ENCODE measurements around the gene FBLL1. TPM values are rescaled to one million over a fixed set of nuclear protein-coding genes. Genes with fewer than 3 reads are reported as not detected.
"Not testable (repeated sequence)": the region's sequence is repeated elsewhere in the genome, so short reads cannot be mapped to it uniquely, and the experiment has no call there.

The FBLL1 gene
- total RNA-seq, 4 donors from 2014 or later, result 0.29 to 0.33 TPM; not detected in 2

DNA sequence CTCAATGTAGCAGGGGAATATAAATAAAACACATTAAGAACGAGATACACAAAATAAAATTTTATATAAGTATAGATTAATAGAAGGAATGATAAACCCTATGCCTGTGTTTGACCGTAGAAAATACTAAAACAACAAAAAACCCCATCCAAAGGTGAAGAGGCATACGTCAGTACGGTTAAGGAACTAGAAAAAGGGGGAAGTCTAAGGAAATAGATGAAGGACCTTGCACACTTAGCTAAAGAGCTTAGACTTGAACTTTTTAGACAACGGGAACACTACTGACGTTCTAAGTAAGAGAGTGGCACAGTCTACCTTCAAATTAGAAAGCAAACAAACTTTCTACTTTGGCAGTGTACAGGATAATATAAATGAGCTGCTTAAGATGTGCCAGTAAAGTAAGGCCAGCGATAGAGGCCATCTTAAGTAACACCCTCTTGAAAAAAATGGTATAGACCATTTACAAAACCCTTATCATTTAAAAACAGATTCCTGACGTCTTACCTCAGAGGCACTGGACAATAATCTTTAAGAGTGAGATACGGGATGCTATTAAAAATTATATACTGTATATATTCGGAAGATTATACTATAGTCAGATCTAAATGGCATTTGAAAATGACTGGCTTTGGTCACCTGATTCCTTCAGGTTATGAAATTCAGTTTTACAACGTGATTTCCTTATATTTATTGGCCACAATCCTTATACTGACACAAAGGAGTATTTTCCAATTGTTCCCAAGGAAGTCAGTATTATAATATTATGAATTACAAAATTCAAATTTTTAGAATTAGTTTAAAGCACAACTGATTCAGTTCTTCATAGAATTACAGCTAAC is 41.6 kb downstream of the FBLL1 start:
- H3K9me3 ChIP-seq, result no peaks in the 10 kb centered on the region
- H3K4me1 ChIP-seq, result peaks cover 4 to 29% (median 13%) of the 10 kb centered on the region in 4 donors
- intact Hi-C loops (cut with DNase I), result no loop called here
- H3K36me3 ChIP-seq, result peaks cover 0 to 28% (median 18%) of the 10 kb centered on the region in 4 donors
- H3K4me3 ChIP-seq, result no peak overlapping the region
- no peak for TF ChIP-seq POLR2A (IDR thresholded peaks at IDR 0.05; ENCODE audit: low read depth)
- H3K27me3 ChIP-seq, result no peaks in the 10 kb centered on the region
- no peak for DNase-seq (ENCODE audit: extremely low spot score)
- WGBS, result 85% methylated on average over 11 of the region's 11 CpGs
- H3K27ac ChIP-seq (replicated peaks in 1 of 4), result no peak overlapping the region

DNA sequence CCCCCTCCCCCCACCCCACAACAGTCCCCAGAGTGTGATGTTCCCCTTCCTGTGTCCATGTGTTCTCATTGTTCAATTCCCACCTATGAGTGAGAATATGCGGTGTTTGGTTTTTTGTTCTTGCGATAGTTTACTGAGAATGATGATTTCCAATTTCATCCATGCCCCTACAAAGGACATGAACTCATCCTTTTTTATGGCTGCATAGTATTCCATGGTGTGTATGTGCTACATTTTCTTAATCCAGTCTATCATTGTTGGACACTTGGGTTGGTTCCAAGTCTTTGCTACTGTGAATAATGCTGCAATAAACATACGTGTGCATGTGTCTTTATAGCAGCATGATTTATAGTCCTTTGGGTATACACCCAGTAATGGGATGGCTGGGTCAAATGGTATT is 44.6 kb downstream of the FBLL1 start:
- DNase-seq (ENCODE audit: extremely low spot score); H3K27ac ChIP-seq (replicated peaks in 1 of 4); H3K36me3 ChIP-seq; H3K9me3 ChIP-seq; intact Hi-C loops (cut with DNase I); H3K4me3 ChIP-seq; H3K27me3 ChIP-seq: not testable (repeated sequence)
- peaks cover 22 to 55% (median 30%) of the 10 kb centered on the region in 4 donors for H3K4me1 ChIP-seq
- WGBS, result 90% methylated on average over 3 of the region's 3 CpGs

DNA sequence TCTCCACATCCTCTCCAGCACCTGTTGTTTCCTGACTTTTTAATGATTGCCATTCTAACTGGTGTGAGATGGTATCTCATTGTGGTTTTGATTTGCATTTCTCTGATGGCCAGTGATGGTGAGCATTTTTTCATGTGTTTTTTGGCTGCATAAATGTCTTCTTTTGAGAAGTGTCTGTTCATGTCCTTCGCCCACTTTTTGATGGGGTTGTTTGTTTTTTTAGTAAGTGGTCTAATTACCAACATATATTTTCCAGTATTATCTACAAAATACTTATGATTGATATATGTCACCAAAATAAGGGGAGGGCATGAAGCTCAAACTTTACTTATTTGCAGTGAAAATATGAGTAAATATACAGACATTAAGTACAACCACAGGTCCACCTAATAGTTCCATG is 45.1 kb downstream of the FBLL1 start:
- H3K9me3 ChIP-seq; DNase-seq (ENCODE audit: extremely low spot score); intact Hi-C loops (cut with DNase I); H3K27ac ChIP-seq (replicated peaks in 1 of 4); H3K4me3 ChIP-seq; H3K27me3 ChIP-seq; H3K36me3 ChIP-seq: not testable (repeated sequence)
- H3K4me1 ChIP-seq, result peaks cover 22 to 55% (median 30%) of the 10 kb centered on the region in 4 donors
- WGBS, result 100% methylated on average over 1 of the region's 1 CpG

DNA sequence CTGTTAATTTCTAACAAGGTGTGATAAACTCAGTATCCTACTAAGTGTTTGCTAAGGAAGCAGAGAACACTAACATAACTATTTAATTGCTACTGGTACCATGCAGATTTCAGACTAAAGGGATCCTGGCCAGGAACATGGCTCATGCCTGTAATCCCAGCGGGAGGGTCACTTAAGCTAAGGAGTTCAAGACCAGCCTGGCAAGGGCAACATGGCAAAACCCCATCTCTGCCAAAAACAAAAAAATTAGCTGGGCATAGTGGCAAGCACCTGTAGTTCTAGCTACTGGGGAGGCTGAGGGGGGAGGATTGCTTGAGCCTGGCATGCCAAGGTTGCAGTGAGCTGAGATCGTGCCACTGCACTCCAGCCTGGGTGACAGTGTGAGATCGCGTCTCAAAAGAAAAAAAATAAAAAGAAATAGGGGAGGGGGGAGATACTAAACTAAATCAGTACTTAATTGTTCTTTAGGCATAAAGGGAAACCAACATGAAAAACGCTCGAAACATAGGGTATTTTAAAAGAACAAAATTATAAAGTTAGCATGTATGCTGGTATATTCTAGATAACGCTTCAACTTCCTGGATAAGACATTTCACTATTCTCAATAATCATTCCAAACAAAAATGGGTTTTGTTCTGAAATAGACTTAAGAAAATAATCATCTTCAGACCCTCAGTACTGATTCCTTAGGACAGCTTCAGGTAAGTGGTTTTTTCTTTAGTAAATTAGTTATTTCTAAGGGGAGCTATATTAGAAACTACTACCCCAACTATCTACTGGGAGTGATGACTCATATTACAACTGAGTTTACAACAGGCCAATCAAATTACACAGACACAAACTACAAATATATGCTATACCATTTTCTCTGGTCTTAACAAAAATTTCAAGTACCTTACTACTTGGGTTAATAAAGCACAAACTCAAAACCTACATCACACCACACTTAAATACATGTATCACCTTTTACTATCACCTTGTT is 46.6 kb downstream of the FBLL1 start:
- Histone ChIP-seq H3K9me3 (no peaks in the 10 kb centered on the region), H3K4me3 (no peak overlapping the region), H3K27ac (replicated peaks in 1 of 4) (no peak overlapping the region), H3K4me1 (peaks cover 28 to 59% (median 35%) of the 10 kb centered on the region in 4 donors), H3K27me3 (no peaks in the 10 kb centered on the region), H3K36me3 (no peaks in the 10 kb centered on the region)
- WGBS, result 86% methylated on average over 7 of the region's 7 CpGs
- DNase-seq (ENCODE audit: extremely low spot score), result no peak
- intact Hi-C loops (cut with DNase I), result loop anchor here (5.0 kb wide), 1 partner anchor 88 kb away; the partner anchor contains the start of gene RARS1
- no peak for TF ChIP-seq POLR2AphosphoS5 (IDR thresholded peaks at IDR 0.05)
- TF ChIP-seq, protein P1, sequence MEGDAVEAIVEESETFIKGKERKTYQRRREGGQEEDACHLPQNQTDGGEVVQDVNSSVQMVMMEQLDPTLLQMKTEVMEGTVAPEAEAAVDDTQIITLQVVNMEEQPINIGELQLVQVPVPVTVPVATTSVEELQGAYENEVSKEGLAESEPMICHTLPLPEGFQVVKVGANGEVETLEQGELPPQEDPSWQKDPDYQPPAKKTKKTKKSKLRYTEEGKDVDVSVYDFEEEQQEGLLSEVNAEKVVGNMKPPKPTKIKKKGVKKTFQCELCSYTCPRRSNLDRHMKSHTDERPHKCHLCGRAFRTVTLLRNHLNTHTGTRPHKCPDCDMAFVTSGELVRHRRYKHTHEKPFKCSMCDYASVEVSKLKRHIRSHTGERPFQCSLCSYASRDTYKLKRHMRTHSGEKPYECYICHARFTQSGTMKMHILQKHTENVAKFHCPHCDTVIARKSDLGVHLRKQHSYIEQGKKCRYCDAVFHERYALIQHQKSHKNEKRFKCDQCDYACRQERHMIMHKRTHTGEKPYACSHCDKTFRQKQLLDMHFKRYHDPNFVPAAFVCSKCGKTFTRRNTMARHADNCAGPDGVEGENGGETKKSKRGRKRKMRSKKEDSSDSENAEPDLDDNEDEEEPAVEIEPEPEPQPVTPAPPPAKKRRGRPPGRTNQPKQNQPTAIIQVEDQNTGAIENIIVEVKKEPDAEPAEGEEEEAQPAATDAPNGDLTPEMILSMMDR (IDR thresholded peaks at IDR 0.05), result no peak
- no peak for TF ChIP-seq POLR2A (IDR thresholded peaks at IDR 0.05; ENCODE audit: low read depth)
- TF ChIP-seq EP300 (IDR thresholded peaks at IDR 0.05), result no peak

DNA sequence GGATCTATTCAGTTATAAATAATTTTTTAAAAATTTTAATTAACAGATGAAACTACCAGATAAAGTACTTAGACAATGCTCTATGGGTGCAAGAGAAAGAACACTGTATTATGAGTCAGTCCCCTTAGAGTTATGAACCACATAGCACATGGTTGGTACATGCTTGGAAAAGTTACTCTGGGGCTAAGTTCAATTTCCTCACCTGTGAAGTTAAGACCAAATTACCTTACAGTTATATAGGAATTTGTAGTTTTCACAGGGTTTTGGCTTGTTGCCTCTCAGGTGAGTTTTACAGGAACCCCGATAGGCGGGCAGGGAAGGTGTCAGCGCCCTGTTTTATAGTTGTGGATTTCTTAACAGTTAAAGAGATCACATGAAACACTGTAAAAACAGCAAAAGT is 48.9 kb downstream of the FBLL1 start:
- H3K27ac ChIP-seq (replicated peaks in 1 of 4), result peak overlapping the region in 2 of 4 donors; percentile 97
- WGBS, result 27% methylated on average over 3 of the region's 3 CpGs
- no peaks in the 10 kb centered on the region for H3K9me3 ChIP-seq
- peak overlapping the region; percentile 91 to 98 (median 94) for H3K4me3 ChIP-seq
- TF ChIP-seq EP300 (IDR thresholded peaks at IDR 0.05) (no peak), POLR2AphosphoS5 (IDR thresholded peaks at IDR 0.05) (no peak), POLR2A (IDR thresholded peaks at IDR 0.05; ENCODE audit: low read depth) (no peak)
- TF ChIP-seq, protein P1 (IDR thresholded peaks at IDR 0.05), result no peak
- H3K4me1 ChIP-seq, result peaks cover 24 to 44% (median 31%) of the 10 kb centered on the region in 4 donors
- no peak for DNase-seq (ENCODE audit: extremely low spot score)
- H3K27me3 ChIP-seq, result no peaks in the 10 kb centered on the region
- H3K36me3 ChIP-seq, result no peaks in the 10 kb centered on the region
- intact Hi-C loops (cut with DNase I), result loop anchor here (5.0 kb wide), 1 partner anchor 91 kb away; the partner anchor contains the start of gene RARS1

All from esophagus muscularis mucosa (tissue), 4 donors.